Measurements from ENCODE around the gene TCERG1L. TPM values are rescaled to one million over a fixed set of nuclear protein-coding genes. Genes with fewer than 3 reads are reported as not detected.
"Not testable (repeated sequence)": the region's sequence is repeated elsewhere in the genome, so short reads cannot be mapped to it uniquely, and the experiment has no call there.

The TCERG1L gene
- total RNA-seq, 1 experiment from 2014 or later: not detected

GRCh38 chr10:131245475-131246059 lies 66.0 kb downstream of the TCERG1L start:
- peaks cover 9% of the 10 kb centered on the region for H3K9me3 ChIP-seq (replicated peaks)
- no peaks in the 10 kb centered on the region for H3K27me3 ChIP-seq (replicated peaks)
- DNase-seq (ENCODE audit: low read depth in 1 of 2, low spot score in 2 of 2): no peak
- no peak overlapping the region for H3K4me3 ChIP-seq
- no peaks in the 10 kb centered on the region for H3K4me1 ChIP-seq (replicated peaks)
- H3K36me3 ChIP-seq: no peaks in the 10 kb centered on the region
- H3K27ac ChIP-seq: no peak overlapping the region

DNA sequence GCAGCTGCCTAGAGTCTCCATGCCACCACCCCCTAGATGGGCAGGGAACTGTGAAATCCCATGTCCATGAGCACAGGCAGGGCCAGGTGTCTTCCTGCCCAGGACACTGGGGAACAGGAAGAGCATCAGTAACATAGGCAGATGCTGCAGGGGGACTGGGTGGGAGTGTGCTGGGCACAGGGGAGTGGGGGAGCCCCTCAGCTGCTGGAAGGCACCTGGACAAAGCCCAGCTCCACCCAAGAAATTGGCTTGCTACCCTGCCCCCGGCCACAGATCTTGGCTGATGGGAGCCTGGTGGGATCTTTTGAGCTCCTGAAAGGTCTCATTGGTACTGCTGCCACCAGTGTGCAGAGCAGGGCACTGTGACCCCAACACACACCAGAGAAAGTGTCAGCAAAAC lies 66.7 kb downstream of the TCERG1L start:
- Histone ChIP-seq H3K27ac (no peak overlapping the region), H3K4me3 (no peak overlapping the region), H3K4me1 (replicated peaks) (no peaks in the 10 kb centered on the region), H3K27me3 (replicated peaks) (no peaks in the 10 kb centered on the region), H3K36me3 (no peaks in the 10 kb centered on the region), H3K9me3 (replicated peaks) (peaks cover 12% of the 10 kb centered on the region)
- DNase-seq (ENCODE audit: low read depth in 1 of 2, low spot score in 2 of 2): no peak

DNA sequence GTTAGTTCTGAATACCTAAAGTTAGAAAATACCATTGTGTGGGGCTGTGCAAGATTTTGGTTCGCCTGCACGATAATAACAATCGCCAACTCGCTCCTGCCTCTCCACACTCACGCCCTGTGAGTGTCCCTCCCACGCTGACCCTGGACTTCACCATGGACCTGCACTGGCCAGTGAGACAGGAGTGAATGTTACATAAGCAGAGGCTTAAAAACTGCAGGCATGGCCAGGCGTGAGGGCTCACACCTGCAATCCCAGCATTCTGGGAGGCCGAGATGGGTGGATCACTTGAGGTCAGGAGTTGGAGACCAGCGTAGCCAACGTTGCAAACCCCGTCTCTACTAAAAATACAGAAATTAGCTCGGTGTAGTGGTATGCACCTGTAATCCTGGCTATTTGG lies 68.4 kb downstream of the TCERG1L start:
- Histone ChIP-seq H3K27me3 (replicated peaks) (no peaks in the 10 kb centered on the region), H3K4me1 (replicated peaks) (no peaks in the 10 kb centered on the region), H3K9me3 (replicated peaks) (peaks cover 14% of the 10 kb centered on the region)

DNA sequence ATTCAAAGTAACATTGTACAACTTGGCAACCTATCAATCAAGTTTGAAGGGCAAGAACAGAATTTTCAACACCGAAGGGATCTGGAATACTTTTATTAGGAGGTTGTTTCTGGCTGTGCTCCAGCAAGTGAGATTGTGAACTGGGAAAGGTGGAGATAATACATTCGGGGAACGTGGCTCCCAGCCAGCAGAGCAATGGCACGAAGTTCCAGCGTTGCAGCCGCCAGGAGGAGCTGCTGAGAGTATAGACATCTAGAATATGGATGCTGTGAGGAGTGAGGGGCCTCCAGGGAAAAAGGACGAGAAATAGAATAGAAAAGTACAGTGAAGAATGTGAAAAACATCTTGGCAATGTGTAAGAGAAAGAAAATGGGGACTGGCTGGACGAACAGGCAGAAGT lies 69.5 kb downstream of the TCERG1L start:
- no peak overlapping the region for H3K4me3 ChIP-seq
- H3K9me3 ChIP-seq (replicated peaks): peaks cover 12% of the 10 kb centered on the region
- DNase-seq (ENCODE audit: low read depth in 1 of 2, low spot score in 2 of 2): no peak
- no peak overlapping the region for H3K27ac ChIP-seq
- no peaks in the 10 kb centered on the region for H3K36me3 ChIP-seq
- no peaks in the 10 kb centered on the region for H3K4me1 ChIP-seq (replicated peaks)
- no peaks in the 10 kb centered on the region for H3K27me3 ChIP-seq (replicated peaks)

More for the DNA sequence above, 68.4 kb downstream of the TCERG1L start:
- no peaks in the 10 kb centered on the region for H3K36me3 ChIP-seq
- no peak overlapping the region for H3K4me3 ChIP-seq
- H3K27ac ChIP-seq: no peak overlapping the region
- no peak for DNase-seq (ENCODE audit: low read depth in 1 of 2, low spot score in 2 of 2)

GRCh38 chr10:131240691-131241090 lies 70.8 kb downstream of the TCERG1L start:
- no peaks in the 10 kb centered on the region for H3K36me3 ChIP-seq
- DNase-seq (ENCODE audit: low read depth in 1 of 2, low spot score in 2 of 2): no peak
- H3K27me3 ChIP-seq (replicated peaks): no peaks in the 10 kb centered on the region
- H3K4me1 ChIP-seq (replicated peaks): no peaks in the 10 kb centered on the region
- H3K9me3 ChIP-seq (replicated peaks): peaks cover 17% of the 10 kb centered on the region
- H3K4me3 ChIP-seq: no peak overlapping the region
- no peak overlapping the region for H3K27ac ChIP-seq

DNA sequence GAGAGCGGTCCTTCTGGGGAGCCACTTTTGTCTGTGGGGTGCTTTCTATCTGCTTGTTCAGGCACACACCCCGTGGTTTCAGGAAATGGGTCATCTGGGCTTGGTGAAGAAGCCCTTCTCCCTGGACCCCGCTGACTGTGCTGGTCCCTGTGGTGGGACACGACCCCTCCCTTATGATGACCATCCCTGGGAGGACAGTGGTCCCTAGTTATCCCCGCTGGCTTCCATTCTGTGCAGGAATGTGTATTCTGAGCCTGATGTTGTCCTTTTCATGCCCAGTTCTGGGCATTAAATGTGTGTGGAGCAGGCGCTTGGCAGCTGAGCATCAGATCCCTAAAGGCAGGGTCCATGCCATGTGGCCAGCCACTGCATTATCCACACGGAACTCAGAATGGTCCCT lies 71.6 kb downstream of the TCERG1L start:
- Histone ChIP-seq H3K4me3 (no peak overlapping the region), H3K27me3 (replicated peaks) (no peaks in the 10 kb centered on the region), H3K9me3 (replicated peaks) (peaks cover 17% of the 10 kb centered on the region), H3K36me3 (no peaks in the 10 kb centered on the region), H3K4me1 (replicated peaks) (no peaks in the 10 kb centered on the region), H3K27ac (no peak overlapping the region)
- no peak for DNase-seq (ENCODE audit: low read depth in 1 of 2, low spot score in 2 of 2)

GRCh38 chr10:131239450-131239849 lies 72.1 kb downstream of the TCERG1L start:
- Histone ChIP-seq H3K4me3 (no peak overlapping the region), H3K27ac (no peak overlapping the region), H3K27me3 (replicated peaks) (no peaks in the 10 kb centered on the region), H3K9me3 (replicated peaks) (peaks cover 17% of the 10 kb centered on the region), H3K36me3 (no peaks in the 10 kb centered on the region), H3K4me1 (replicated peaks) (no peaks in the 10 kb centered on the region)
- no peak for DNase-seq (ENCODE audit: low read depth in 1 of 2, low spot score in 2 of 2)

DNA sequence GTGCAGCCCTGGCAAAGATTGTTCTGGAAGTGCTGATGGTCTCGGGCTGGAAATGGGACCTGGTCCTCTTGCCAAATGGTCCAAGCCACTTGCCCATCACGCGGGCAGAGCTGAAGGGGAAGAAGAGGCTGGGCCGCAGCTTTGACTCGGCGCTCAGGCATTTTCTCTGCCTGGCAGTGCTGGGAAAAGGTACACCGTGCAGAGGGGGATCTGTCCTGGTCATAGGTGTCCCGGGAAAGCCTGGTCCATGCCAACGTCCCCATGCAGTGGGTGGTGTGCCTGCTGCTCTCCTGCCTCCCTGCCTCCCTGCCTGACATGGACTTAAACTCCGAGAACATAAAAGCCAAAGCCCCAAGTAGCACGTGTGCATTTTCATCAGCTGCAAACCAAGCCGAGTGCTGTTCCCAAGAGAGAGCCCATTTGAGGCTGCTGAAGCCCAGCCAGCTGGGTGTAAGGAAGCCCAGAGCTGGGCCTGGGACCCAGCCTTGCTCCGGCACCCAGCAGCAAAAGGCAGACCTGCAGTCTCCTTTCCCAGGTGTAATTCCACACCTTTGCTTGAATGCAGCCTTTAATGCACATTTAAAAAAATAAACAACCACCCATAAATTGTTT lies 72.7 kb downstream of the TCERG1L start:
- H3K36me3 ChIP-seq: no peaks in the 10 kb centered on the region
- no peak for DNase-seq (ENCODE audit: low read depth in 1 of 2, low spot score in 2 of 2)
- peaks cover 15% of the 10 kb centered on the region for H3K9me3 ChIP-seq (replicated peaks)
- H3K27ac ChIP-seq: no peak overlapping the region
- H3K4me1 ChIP-seq (replicated peaks): no peaks in the 10 kb centered on the region
- no peaks in the 10 kb centered on the region for H3K27me3 ChIP-seq (replicated peaks)
- H3K4me3 ChIP-seq: no peak overlapping the region

GRCh38 chr10:131237991-131238651 lies 73.4 kb downstream of the TCERG1L start:
- Histone ChIP-seq H3K9me3 (replicated peaks) (peaks cover 13% of the 10 kb centered on the region), H3K36me3 (no peaks in the 10 kb centered on the region), H3K4me3 (no peak overlapping the region), H3K4me1 (replicated peaks) (no peaks in the 10 kb centered on the region), H3K27ac (no peak overlapping the region), H3K27me3 (replicated peaks) (no peaks in the 10 kb centered on the region)
- DNase-seq (ENCODE audit: low read depth in 1 of 2, low spot score in 2 of 2): no peak

DNA sequence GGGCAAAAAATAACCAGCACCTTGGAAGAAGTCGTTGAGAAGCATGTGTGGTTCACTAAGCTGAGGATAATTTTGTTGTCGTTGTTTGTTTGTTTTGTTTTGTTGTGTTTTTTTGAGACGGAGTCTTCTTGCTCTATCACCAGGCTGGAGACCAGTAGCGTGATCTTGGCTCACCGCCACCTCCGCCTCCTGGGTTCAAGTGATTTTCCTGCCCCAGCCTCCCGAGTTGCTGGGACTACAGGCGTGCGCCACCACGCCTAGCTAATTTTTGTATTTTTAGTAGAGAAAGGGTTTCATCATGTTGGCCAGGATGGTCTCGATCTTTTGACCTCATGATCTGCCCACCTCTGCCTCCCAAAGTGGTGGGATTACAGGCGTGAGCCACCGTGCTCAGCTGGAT lies 76.9 kb downstream of the TCERG1L start:
- H3K9me3 ChIP-seq (replicated peaks): peaks cover 13% of the 10 kb centered on the region
- H3K36me3 ChIP-seq; DNase-seq (ENCODE audit: low read depth in 1 of 2, low spot score in 2 of 2); H3K27ac ChIP-seq; H3K4me3 ChIP-seq; H3K27me3 ChIP-seq (replicated peaks); H3K4me1 ChIP-seq (replicated peaks): not testable (repeated sequence)

DNA sequence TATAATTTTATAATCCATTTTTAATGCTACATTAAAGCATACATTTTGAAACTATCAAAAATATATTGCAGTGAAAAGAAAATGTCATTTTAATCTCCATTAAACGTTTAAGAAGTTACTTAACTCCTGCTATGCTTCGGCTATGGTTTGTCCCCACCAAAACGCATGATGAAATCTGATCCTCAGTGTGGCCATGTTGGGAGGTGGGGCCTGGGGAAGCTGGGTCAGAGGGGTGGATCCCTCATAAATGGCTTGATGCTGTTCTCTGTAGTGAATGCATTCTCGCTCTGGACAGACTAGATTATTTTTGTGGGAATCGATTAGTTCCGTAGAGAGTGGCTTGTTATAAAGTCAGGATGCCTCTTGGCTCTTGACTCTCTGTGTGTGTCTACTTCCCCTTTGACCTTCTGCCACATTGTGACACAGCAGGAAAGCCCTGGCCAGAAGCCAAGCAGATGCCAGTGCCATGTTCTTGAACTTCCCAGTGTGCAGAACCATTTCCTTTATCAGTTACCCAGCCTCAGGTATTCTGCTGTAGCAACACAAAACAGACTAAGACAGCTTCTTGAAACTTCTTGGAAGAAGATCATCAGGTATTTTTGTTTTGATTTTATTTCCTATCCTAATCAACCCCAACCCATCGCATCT lies 77.8 kb downstream of the TCERG1L start:
- Histone ChIP-seq H3K9me3 (replicated peaks) (peaks cover 13% of the 10 kb centered on the region; the same call in 1 of the 2 replicates), H3K4me3 (no peak overlapping the region)
- DNase-seq (ENCODE audit: low read depth in 1 of 2, low spot score in 2 of 2): no peak

GRCh38 chr10:131231965-131232541 lies 79.5 kb downstream of the TCERG1L start:
- H3K4me3 ChIP-seq: no peak overlapping the region
- H3K36me3 ChIP-seq: no peaks in the 10 kb centered on the region
- no peaks in the 10 kb centered on the region for H3K4me1 ChIP-seq (replicated peaks)
- no peaks in the 10 kb centered on the region for H3K27me3 ChIP-seq (replicated peaks)
- H3K27ac ChIP-seq: no peak overlapping the region
- DNase-seq (ENCODE audit: low read depth in 1 of 2, low spot score in 2 of 2): no peak
- H3K9me3 ChIP-seq (replicated peaks): peaks cover 11% of the 10 kb centered on the region; the same call in 1 of the 2 replicates

More for the DNA sequence above, 77.8 kb downstream of the TCERG1L start:
- Histone ChIP-seq H3K27ac (no peak overlapping the region), H3K27me3 (replicated peaks) (no peaks in the 10 kb centered on the region), H3K36me3 (no peaks in the 10 kb centered on the region), H3K4me1 (replicated peaks) (no peaks in the 10 kb centered on the region)

DNA sequence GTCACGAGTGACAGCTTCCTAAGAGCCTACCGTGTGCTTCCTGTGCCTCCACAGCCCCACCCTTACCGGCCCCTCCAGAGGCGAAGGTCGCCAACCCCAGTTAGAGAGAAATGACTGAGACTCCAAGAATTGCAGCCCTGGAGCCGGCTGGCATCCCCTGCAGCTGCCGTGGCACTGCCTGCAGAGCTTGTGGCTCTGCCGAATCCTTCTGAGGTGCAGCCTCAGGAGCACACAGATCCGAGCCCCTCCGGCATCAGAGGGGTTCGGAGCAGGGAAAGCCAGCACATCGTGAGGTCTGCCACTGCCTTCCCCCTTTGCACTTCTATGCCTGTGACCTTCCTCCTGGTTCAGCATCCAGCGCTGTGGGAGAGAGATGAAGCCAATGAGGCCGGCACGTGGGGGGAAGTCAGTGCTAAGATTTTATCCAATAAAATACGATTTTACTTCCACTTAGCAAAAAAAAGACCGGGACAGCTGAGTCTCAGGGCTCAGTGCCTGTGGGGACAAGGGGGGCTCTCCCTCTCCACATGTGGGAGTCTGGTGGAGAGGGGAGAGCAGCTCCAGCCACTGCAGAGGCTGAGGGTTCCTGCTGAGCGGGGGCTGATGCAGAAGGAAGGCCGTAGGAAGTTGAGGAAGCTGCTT lies 80.1 kb downstream of the TCERG1L start:
- DNase-seq (ENCODE audit: low read depth in 1 of 2, low spot score in 2 of 2): no peak
- Histone ChIP-seq H3K9me3 (replicated peaks) (peaks cover 11% of the 10 kb centered on the region; the same call in 1 of the 2 replicates), H3K4me1 (replicated peaks) (no peaks in the 10 kb centered on the region), H3K27ac (no peak overlapping the region), H3K27me3 (replicated peaks) (no peaks in the 10 kb centered on the region), H3K4me3 (no peak overlapping the region), H3K36me3 (no peaks in the 10 kb centered on the region)
